ENCODE results near the gene SLC7A9.

DNA sequence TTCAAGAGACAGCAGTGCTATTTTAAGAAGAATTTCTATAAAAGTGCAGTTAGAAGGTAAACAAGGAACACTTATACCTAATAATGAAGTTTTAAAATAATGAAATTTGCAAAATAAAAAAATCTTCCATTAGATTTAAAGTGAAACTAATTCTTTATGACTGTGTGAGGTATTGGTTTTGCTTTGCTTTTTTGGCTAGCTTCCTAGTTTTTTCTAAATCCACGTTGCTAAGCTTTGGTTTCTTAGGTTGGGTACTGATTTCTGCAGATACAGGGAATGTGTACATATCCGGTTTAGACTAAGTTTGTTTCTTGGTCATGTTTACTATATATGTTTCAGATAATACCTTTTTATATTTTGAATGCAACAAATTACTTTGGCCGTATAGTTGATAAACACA is 59.8 kb downstream of the SLC7A9 start:
- TF ChIP-seq, protein P1, sequence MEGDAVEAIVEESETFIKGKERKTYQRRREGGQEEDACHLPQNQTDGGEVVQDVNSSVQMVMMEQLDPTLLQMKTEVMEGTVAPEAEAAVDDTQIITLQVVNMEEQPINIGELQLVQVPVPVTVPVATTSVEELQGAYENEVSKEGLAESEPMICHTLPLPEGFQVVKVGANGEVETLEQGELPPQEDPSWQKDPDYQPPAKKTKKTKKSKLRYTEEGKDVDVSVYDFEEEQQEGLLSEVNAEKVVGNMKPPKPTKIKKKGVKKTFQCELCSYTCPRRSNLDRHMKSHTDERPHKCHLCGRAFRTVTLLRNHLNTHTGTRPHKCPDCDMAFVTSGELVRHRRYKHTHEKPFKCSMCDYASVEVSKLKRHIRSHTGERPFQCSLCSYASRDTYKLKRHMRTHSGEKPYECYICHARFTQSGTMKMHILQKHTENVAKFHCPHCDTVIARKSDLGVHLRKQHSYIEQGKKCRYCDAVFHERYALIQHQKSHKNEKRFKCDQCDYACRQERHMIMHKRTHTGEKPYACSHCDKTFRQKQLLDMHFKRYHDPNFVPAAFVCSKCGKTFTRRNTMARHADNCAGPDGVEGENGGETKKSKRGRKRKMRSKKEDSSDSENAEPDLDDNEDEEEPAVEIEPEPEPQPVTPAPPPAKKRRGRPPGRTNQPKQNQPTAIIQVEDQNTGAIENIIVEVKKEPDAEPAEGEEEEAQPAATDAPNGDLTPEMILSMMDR (CRISPR knock-in tag; IDR thresholded peaks at IDR 0.05): no peak
- TF ChIP-seq POLR2A (IDR thresholded peaks at IDR 0.05; ENCODE audit: insufficient read depth in 1 of 2, low read depth in 2 of 2, low read length in 2 of 2): no peak
